ENCODE results near the gene TMED10.

Gene TMED10

GRCh38 chr14:75139185-75139584 lies 37.2 kb downstream of the TMED10 start:
- no peak overlapping the region for H3K4me3 ChIP-seq
- peak overlapping the region in 4 of 21 experiments; percentile 11 to 73 (median 30) for H3K27ac ChIP-seq

- Histone ChIP-seq H3K4me3 (no peak overlapping the region), H3K27ac (peak overlapping the region in 3 of 21 experiments; percentile 11 to 73 (median 34))
Measured at GRCh38 chr14:75138492-75138891, 37.9 kb downstream of the TMED10 start.

GRCh38 chr14:75134644-75135043 lies 41.8 kb downstream of the TMED10 start:
- H3K27ac ChIP-seq = peak overlapping the region in 4 of 21 experiments; percentile 4 to 37 (median 21)
- H3K4me3 ChIP-seq = no peak overlapping the region

GRCh38 chr14:75133597-75133996 lies 42.8 kb downstream of the TMED10 start:
- Histone ChIP-seq H3K27ac (peak overlapping the region in 3 of 21 experiments; percentile 9 to 14 (median 13)), H3K4me3 (no peak overlapping the region)

GRCh38 chr14:75132382-75133086 lies 43.9 kb downstream of the TMED10 start:
- H3K27ac ChIP-seq = peak overlapping the region in 7 of 21 experiments; percentile 10 to 66 (median 27)
- H3K4me3 ChIP-seq = no peak overlapping the region

- Histone ChIP-seq H3K27ac (no peak overlapping the region), H3K4me3 (no peak overlapping the region)
Measured at GRCh38 chr14:75128596-75128990, 47.8 kb downstream of the TMED10 start.

- Histone ChIP-seq H3K27ac (peak overlapping the region in 12 of 21 experiments; percentile 2 to 98 (median 92)), H3K4me3 (peak overlapping the region in 5 of 7 experiments; percentile 65 to 93 (median 68))
Measured at GRCh38 chr14:75127903-75128595, 48.4 kb downstream of the TMED10 start.

- peak overlapping the region; percentile 74 to 98 (median 92) for H3K27ac ChIP-seq
- peak overlapping the region; percentile 65 to 93 (median 68) for H3K4me3 ChIP-seq
Measured at GRCh38 chr14:75127474-75127820, 49.0 kb downstream of the TMED10 start.

- H3K4me3 ChIP-seq = peak within 1 kb of the TSS; percentile 65 to 93 (median 68)
Measured at GRCh38 chr14:75126679-75127473, 49.5 kb downstream of the TMED10 start, which contains the start of gene NEK9. NEK9 (minus strand) TSS chr14:75127048; CDS start chr14:75126921, 127 bp downstream.

GRCh38 chr14:75126121-75126544 lies 50.3 kb downstream of the TMED10 start:
- Histone ChIP-seq H3K4me3 (peak overlapping the region; percentile 65 to 93 (median 68)), H3K27ac (peak overlapping the region in 20 of 21 experiments; percentile 83 to 98 (median 92))

More at GRCh38 chr14:75126679-75127473, 49.5 kb downstream of the TMED10 start, which contains the start of gene NEK9:
- peak within 1 kb of the TSS; percentile 74 to 98 (median 92) for H3K27ac ChIP-seq

GRCh38 chr14:75125617-75126016 lies 50.8 kb downstream of the TMED10 start:
- Histone ChIP-seq H3K27ac (peak overlapping the region in 6 of 21 experiments; percentile 91 to 96 (median 92)), H3K4me3 (peak overlapping the region in 6 of 7 experiments; percentile 65 to 80 (median 68))

GRCh38 chr14:75123991-75124390 lies 52.4 kb downstream of the TMED10 start:
- H3K4me3 ChIP-seq = no peak overlapping the region
- H3K27ac ChIP-seq = peak overlapping the region in 4 of 21 experiments; percentile 0 to 34 (median 15)

- Histone ChIP-seq H3K27ac (peak overlapping the region in 2 of 21 experiments; percentile 1 to 5), H3K4me3 (no peak overlapping the region)
Measured at GRCh38 chr14:75121552-75121951, 54.9 kb downstream of the TMED10 start.

- no peak overlapping the region for H3K4me3 ChIP-seq
- no peak overlapping the region for H3K27ac ChIP-seq
Measured at GRCh38 chr14:75120541-75121291, 55.7 kb downstream of the TMED10 start.

- no peak overlapping the region for H3K27ac ChIP-seq
- no peak overlapping the region for H3K4me3 ChIP-seq
Measured at GRCh38 chr14:75119056-75119455, 57.4 kb downstream of the TMED10 start.

- Histone ChIP-seq H3K27ac (no peak overlapping the region), H3K4me3 (no peak overlapping the region)
Measured at GRCh38 chr14:75113932-75114539, 62.4 kb downstream of the TMED10 start.

- no peak overlapping the region for H3K4me3 ChIP-seq
- no peak overlapping the region for H3K27ac ChIP-seq
Measured at GRCh38 chr14:75109877-75110276, 66.5 kb downstream of the TMED10 start.

- no peak overlapping the region for H3K27ac ChIP-seq
- H3K4me3 ChIP-seq = no peak overlapping the region
Measured at GRCh38 chr14:75107186-75107585, 69.2 kb downstream of the TMED10 start.

- Histone ChIP-seq H3K27ac (no peak overlapping the region), H3K4me3 (no peak overlapping the region)
Measured at GRCh38 chr14:75101491-75101890, 74.9 kb downstream of the TMED10 start.

All from skin epidermis (tissue), 12 donors.